Measurements from ENCODE around the gene KRTAP10-2.
"Not testable (repeated sequence)": the region's sequence is repeated elsewhere in the genome, so short reads cannot be mapped to it uniquely, and the experiment has no call there.

Gene KRTAP10-2

GRCh38 chr21:44567481-44568171 is 16.3 kb upstream of the KRTAP10-2 start:
- DNase-seq (ENCODE audit: low spot score) = no peak

- no peak for DNase-seq (ENCODE audit: low spot score)
Observed at GRCh38 chr21:44566403-44566802, 15.1 kb upstream of the KRTAP10-2 start.

GRCh38 chr21:44564886-44565598 is 13.7 kb upstream of the KRTAP10-2 start:
- DNase-seq (ENCODE audit: low spot score) = no peak

- DNase-seq (ENCODE audit: low spot score) = no peak
Observed at GRCh38 chr21:44564099-44564498, 12.8 kb upstream of the KRTAP10-2 start.

GRCh38 chr21:44558695-44559094 is 7.4 kb upstream of the KRTAP10-2 start, which contains the start of gene KRTAP10-3:
Gene KRTAP10-3, minus strand, starts transcription at chr21:44558795. Its CDS starts 80 bp downstream, at chr21:44558715.
- DNase-seq (ENCODE audit: low spot score) = no peak

GRCh38 chr21:44558329-44558675 is 7.0 kb upstream of the KRTAP10-2 start:
- not testable (repeated sequence) for DNase-seq (ENCODE audit: low spot score)

- no peak for DNase-seq (ENCODE audit: low spot score)
Observed at GRCh38 chr21:44557491-44558328, 6.4 kb upstream of the KRTAP10-2 start.

GRCh38 chr21:44556879-44557278 is 5.6 kb upstream of the KRTAP10-2 start:
- no peak for DNase-seq (ENCODE audit: low spot score)

- no peak for DNase-seq (ENCODE audit: low spot score)
Observed at GRCh38 chr21:44555200-44555875, 4.0 kb upstream of the KRTAP10-2 start.

GRCh38 chr21:44552681-44553080 is 1.4 kb upstream of the KRTAP10-2 start:
- no peak for DNase-seq (ENCODE audit: low spot score)

GRCh38 chr21:44552136-44552535 is 831 bp upstream of the KRTAP10-2 start:
- no peak for DNase-seq (ENCODE audit: low spot score)

- no peak for DNase-seq (ENCODE audit: low spot score)
Observed at GRCh38 chr21:44550807-44551206, 498 bp downstream of the KRTAP10-2 start.

GRCh38 chr21:44550285-44550684 is 1.0 kb downstream of the KRTAP10-2 start:
- not testable (repeated sequence) for DNase-seq (ENCODE audit: low spot score)

GRCh38 chr21:44549525-44550211 is 1.6 kb downstream of the KRTAP10-2 start:
- DNase-seq (ENCODE audit: low spot score) = no peak

- no peak for DNase-seq (ENCODE audit: low spot score)
Observed at GRCh38 chr21:44548922-44549321, 2.4 kb downstream of the KRTAP10-2 start.

- no peak for DNase-seq (ENCODE audit: low spot score)
Observed at GRCh38 chr21:44548381-44548780, 2.9 kb downstream of the KRTAP10-2 start.

- DNase-seq (ENCODE audit: low spot score) = no peak
Observed at GRCh38 chr21:44547656-44548331, 3.5 kb downstream of the KRTAP10-2 start.

GRCh38 chr21:44544566-44544965 is 6.7 kb downstream of the KRTAP10-2 start:
- no peak for DNase-seq (ENCODE audit: low spot score)

- no peak for DNase-seq (ENCODE audit: low spot score)
Observed at GRCh38 chr21:44542716-44543115, 8.6 kb downstream of the KRTAP10-2 start.

GRCh38 chr21:44540741-44541288 is 10.5 kb downstream of the KRTAP10-2 start:
- DNase-seq (ENCODE audit: low spot score) = no peak
